Astrocyte (in vitro differentiated cells and primary cell): ENCODE data around the gene ATP12A. TPM values are rescaled to one million over a fixed set of nuclear protein-coding genes. Genes with fewer than 3 reads are reported as not detected.

Experiments used
- total RNA-seq: library from RNA; stranded (reverse); gene quantifications from 2 replicates; pipeline ENCODE4 v1.2.1, GENCODE V29; 2021

ATP12A gene
- total RNA-seq, 1 donor from 2014 or later: not detected

Other genes starting within 250 kb of the ATP12A start
- gene PARP4, start 167.6 kb upstream of the ATP12A start, total RNA-seq: 55.7 and 59.1 TPM in 2 replicates
- not detected in 2 replicates for gene RNF17, start 83.8 kb downstream of the ATP12A start, total RNA-seq